Measurements from ENCODE around the gene TAP1.
"Not testable (repeated sequence)": the region's sequence is repeated elsewhere in the genome, so short reads cannot be mapped to it uniquely, and the experiment has no call there.

TAP1 gene

DNA sequence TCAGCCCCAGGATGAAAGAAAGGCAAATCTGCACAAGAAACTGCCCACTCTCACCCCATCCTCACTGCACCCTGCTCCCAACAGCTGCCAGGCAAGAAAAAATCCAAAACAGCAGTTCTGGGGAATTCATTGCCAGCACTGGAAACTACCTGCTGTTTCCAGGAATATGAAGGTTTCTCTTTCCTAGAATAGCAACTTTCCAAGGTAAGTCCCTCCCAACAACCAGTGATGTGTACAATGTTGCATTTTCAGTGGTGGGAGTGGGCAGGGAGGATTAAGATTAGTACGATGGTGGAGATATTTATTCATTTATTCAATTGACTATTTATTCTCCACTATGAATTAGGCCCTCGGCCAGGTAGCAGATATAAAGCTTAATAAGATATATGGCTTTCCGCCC is 26.5 kb downstream of the TAP1 start:
- H3K9me3 ChIP-seq (ENCODE audit: control insufficient read depth, insufficient read depth, low read length), result no peaks in the 10 kb centered on the region
- no peaks in the 10 kb centered on the region for H3K27me3 ChIP-seq (ENCODE audit: control insufficient read depth, insufficient read depth, low read length)
- no peak overlapping the region for H3K27ac ChIP-seq (ENCODE audit: low read length)
- no peaks in the 10 kb centered on the region for H3K4me1 ChIP-seq (ENCODE audit: control insufficient read depth, insufficient read depth, low read length)
- no peak overlapping the region for H3K4me3 ChIP-seq (ENCODE audit: low read length)
- peaks cover 4% of the 10 kb centered on the region; the same call in 1 of the 2 replicates for H3K36me3 ChIP-seq (ENCODE audit: control insufficient read depth, insufficient read depth, low read length)
- no CpG with 5 or more reads among the region's 3 CpGs for WGBS (ENCODE audit: insufficient coverage, insufficient read length)
- DNase-seq (ENCODE audit: low read depth, low spot score), result no peak

DNA sequence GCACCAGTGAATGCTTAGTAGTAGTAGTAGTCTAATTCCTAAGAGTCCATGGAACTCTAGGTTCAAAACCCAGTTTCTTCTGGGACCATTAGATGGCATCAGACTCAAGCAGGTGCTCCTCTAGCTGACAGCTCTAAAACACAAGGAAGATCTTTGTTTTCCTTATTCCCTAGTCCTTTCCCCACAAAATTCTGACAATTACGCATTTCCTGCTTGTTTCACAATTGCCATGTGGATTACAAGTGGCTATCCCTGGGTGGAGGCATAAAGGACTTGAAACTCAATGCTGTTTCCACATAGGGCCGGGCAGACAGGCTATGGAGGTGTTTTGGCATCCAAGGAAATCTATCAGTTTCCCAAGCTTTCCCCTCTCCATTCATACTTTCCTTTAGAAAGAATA is 27.5 kb downstream of the TAP1 start:
- no peak for DNase-seq (ENCODE audit: low read depth, low spot score)
- Histone ChIP-seq H3K4me1 (ENCODE audit: control insufficient read depth, insufficient read depth, low read length) (no peaks in the 10 kb centered on the region), H3K4me3 (ENCODE audit: low read length) (no peak overlapping the region), H3K36me3 (ENCODE audit: control insufficient read depth, insufficient read depth, low read length) (peaks cover 4% of the 10 kb centered on the region; the same call in 1 of the 2 replicates), H3K9me3 (ENCODE audit: control insufficient read depth, insufficient read depth, low read length) (no peaks in the 10 kb centered on the region), H3K27ac (ENCODE audit: low read length) (no peak overlapping the region), H3K27me3 (ENCODE audit: control insufficient read depth, insufficient read depth, low read length) (no peaks in the 10 kb centered on the region)
- WGBS (ENCODE audit: insufficient coverage, insufficient read length), result no CpG with 5 or more reads among the region's 2 CpGs

DNA sequence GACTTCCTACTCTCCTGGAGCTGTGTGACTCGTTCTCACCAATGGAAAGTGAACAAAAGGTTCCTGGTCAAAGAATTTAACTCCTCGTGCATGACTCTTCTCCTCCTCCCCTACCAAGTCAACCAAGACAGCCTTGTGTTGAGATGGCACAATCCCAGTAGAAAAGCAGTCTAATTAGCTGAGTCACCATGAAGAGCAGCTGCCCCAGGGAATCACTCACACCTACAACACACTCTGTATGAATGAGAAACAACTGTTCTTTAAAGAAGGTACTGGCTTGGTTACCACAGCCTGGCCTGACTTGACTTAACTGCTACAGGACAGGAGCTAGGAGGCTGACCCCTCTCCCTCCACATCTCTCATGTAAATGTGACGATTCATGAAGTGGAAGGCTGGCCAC is 33.8 kb downstream of the TAP1 start:
- no peaks in the 10 kb centered on the region for H3K27me3 ChIP-seq (ENCODE audit: control insufficient read depth, insufficient read depth, low read length)
- H3K4me1 ChIP-seq (ENCODE audit: control insufficient read depth, insufficient read depth, low read length), result no peaks in the 10 kb centered on the region
- DNase-seq (ENCODE audit: low read depth, low spot score), result no peak
- no peak overlapping the region for H3K27ac ChIP-seq (ENCODE audit: low read length)
- H3K4me3 ChIP-seq (ENCODE audit: low read length), result no peak overlapping the region
- H3K36me3 ChIP-seq (ENCODE audit: control insufficient read depth, insufficient read depth, low read length), result no peaks in the 10 kb centered on the region
- WGBS (ENCODE audit: insufficient coverage, insufficient read length), result no CpG with 5 or more reads among the region's 3 CpGs
- H3K9me3 ChIP-seq (ENCODE audit: control insufficient read depth, insufficient read depth, low read length), result no peaks in the 10 kb centered on the region

DNA sequence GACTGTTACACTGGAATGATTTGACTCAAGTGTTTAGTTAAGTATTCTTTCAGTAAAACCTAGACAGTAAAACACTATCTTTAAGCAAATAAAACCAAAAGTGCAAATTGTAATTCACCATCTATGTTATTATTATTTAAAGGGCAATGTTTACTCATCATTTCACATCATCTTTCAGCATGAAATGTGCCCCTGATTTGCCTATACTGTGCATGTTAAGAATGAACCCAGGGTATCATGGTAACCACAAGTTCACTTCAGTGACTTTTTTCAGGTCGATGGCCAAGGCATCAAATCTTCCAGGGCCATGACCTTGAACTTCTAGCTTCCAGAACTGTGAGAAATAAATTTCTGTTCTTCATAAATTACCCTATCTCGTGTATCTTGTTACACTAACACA is 34.6 kb downstream of the TAP1 start:
- no peaks in the 10 kb centered on the region for H3K4me1 ChIP-seq (ENCODE audit: control insufficient read depth, insufficient read depth, low read length)
- no peak overlapping the region for H3K4me3 ChIP-seq (ENCODE audit: low read length)
- H3K27ac ChIP-seq (ENCODE audit: low read length), result no peak overlapping the region
- no peak for DNase-seq (ENCODE audit: low read depth, low spot score)
- WGBS (ENCODE audit: insufficient coverage, insufficient read length), result no CpG with 5 or more reads among the region's 2 CpGs
- no peaks in the 10 kb centered on the region for H3K27me3 ChIP-seq (ENCODE audit: control insufficient read depth, insufficient read depth, low read length)
- no peaks in the 10 kb centered on the region for H3K36me3 ChIP-seq (ENCODE audit: control insufficient read depth, insufficient read depth, low read length)
- H3K9me3 ChIP-seq (ENCODE audit: control insufficient read depth, insufficient read depth, low read length), result no peaks in the 10 kb centered on the region

DNA sequence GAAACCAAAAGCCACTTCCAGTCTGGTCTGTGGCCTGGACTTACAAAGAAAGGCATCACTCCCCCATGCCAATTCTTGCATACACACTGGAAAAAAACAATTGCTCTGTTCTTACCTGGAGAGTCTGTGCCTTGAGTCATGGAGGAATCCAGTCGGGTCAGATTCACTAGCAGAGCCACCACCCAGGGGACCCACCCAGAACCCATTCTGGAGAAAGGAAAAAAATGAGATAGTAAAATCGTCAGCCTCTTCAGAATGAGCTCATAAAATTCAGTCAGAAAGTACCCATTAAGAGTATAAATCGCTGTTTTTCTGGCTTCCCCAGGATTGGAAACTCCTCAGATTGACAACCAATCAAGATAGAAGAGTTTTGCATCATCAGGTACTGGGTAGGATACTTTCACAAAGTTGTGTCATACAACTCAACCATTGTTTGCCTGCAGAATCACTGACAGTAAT is 36.7 kb downstream of the TAP1 start, which contains the start of gene HLA-DOB:
HLA-DOB (minus strand) TSS at position 257 of the 459 bp plus-strand sequence; CDS start at position 206, 51 bp downstream.
- no peaks in the 10 kb centered on the region for H3K27me3 ChIP-seq (ENCODE audit: control insufficient read depth, insufficient read depth, low read length)
- no peak for DNase-seq (ENCODE audit: low read depth, low spot score)
- H3K4me1 ChIP-seq (ENCODE audit: control insufficient read depth, insufficient read depth, low read length), result no peaks in the 10 kb centered on the region
- WGBS (ENCODE audit: insufficient coverage, insufficient read length), result no CpG with 5 or more reads among the region's 3 CpGs
- H3K4me3 ChIP-seq (ENCODE audit: low read length), result no peak within 1 kb of the TSS
- H3K27ac ChIP-seq (ENCODE audit: low read length), result no peak within 1 kb of the TSS
- no peaks in the 10 kb centered on the region for H3K36me3 ChIP-seq (ENCODE audit: control insufficient read depth, insufficient read depth, low read length)
- H3K9me3 ChIP-seq (ENCODE audit: control insufficient read depth, insufficient read depth, low read length), result no peaks in the 10 kb centered on the region

DNA sequence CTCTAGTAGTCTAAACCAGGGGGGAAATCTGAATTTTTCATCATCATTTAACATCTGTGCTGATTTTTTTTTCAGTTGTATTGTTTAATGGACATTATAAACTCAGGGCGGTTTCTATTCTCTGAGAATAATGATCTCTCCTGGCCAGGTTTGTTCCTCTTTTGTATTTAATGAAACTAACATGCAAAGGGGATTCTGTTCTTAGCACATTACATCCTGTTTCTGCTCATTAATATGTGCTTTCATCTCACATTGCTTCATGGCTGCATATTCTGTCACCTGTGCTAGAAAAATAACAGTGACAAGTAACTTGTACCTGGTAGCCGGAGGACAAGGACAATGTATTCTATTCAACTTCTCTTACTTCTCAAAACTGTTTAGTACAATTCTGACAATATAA is 37.5 kb downstream of the TAP1 start:
- no CpG with 5 or more reads among the region's 2 CpGs for WGBS (ENCODE audit: insufficient coverage, insufficient read length)
- no peak overlapping the region for H3K27ac ChIP-seq (ENCODE audit: low read length)
- no peaks in the 10 kb centered on the region for H3K9me3 ChIP-seq (ENCODE audit: control insufficient read depth, insufficient read depth, low read length)
- H3K4me1 ChIP-seq (ENCODE audit: control insufficient read depth, insufficient read depth, low read length), result no peaks in the 10 kb centered on the region
- H3K36me3 ChIP-seq (ENCODE audit: control insufficient read depth, insufficient read depth, low read length), result no peaks in the 10 kb centered on the region
- no peak for DNase-seq (ENCODE audit: low read depth, low spot score)
- H3K4me3 ChIP-seq (ENCODE audit: low read length), result no peak overlapping the region
- no peaks in the 10 kb centered on the region for H3K27me3 ChIP-seq (ENCODE audit: control insufficient read depth, insufficient read depth, low read length)

DNA sequence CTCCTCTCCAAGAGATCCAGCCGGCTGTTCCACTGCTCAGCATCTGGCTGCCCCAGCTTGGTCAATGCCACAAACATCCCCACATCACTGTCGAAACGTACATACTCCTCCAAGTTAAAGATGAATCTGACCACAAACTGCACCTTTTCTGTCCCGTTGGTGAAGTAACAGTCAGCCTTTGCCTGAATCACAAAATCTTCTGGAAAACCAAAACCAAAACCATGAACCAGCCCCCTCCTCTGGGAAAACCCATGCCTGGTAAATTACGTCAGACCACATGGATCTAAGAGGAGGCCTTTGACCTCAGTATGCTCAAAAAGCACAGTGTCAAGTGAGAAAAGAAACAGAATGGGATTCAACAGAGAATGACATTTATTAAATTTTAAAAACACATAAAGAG is 38.4 kb downstream of the TAP1 start:
- DNase-seq (ENCODE audit: low read depth, low spot score), result no peak
- Histone ChIP-seq H3K27ac (ENCODE audit: low read length) (no peak overlapping the region), H3K27me3 (ENCODE audit: control insufficient read depth, insufficient read depth, low read length) (no peaks in the 10 kb centered on the region), H3K4me1 (ENCODE audit: control insufficient read depth, insufficient read depth, low read length) (no peaks in the 10 kb centered on the region), H3K9me3 (ENCODE audit: control insufficient read depth, insufficient read depth, low read length) (no peaks in the 10 kb centered on the region), H3K36me3 (ENCODE audit: control insufficient read depth, insufficient read depth, low read length) (no peaks in the 10 kb centered on the region), H3K4me3 (ENCODE audit: low read length) (no peak overlapping the region)
- WGBS (ENCODE audit: insufficient coverage, insufficient read length), result no CpG with 5 or more reads among the region's 5 CpGs

DNA sequence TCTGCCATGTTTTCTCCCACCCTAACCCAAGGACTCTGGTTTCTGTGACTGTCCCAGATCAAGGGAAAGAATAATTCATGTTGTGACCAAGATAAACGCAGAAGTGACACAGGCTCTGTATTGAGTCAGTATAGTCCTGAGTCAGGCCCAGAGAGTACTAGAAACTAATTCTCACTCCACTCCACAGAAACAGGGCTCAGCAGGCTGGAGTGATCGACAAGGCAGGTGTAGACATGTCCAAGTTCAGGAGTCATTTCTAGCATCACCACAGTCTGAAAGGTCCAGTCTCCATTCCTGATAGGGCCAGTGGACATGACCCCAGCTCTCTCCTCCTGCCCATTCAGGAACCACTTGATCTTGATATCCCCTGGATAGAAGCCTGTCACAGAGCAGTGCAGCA is 39.4 kb downstream of the TAP1 start:
- H3K4me3 ChIP-seq (ENCODE audit: low read length), result no peak overlapping the region
- WGBS (ENCODE audit: insufficient coverage, insufficient read length), result no CpG with 5 or more reads among the region's 2 CpGs

DNA sequence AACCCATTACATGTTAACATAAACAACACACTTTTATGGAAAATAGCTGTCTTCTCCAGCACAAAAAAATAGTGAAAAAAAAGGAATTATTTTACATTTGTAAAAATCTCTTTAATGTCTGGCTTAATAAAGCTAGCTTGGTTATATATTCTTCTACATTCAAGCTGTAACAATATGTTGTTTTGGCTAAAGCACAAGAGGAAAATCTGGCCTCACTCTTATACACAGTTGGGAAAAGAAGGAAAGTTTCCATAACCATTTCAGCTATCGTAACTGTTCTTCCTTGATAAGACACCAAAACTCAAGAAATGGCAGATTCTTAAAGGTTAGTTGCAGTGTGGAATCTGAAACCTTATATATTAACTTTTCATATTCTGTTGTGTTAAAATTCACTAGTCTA is 44.3 kb downstream of the TAP1 start:
- Histone ChIP-seq H3K4me3 (ENCODE audit: low read length) (no peak overlapping the region), H3K36me3 (ENCODE audit: control insufficient read depth, insufficient read depth, low read length) (no peaks in the 10 kb centered on the region), H3K9me3 (ENCODE audit: control insufficient read depth, insufficient read depth, low read length) (no peaks in the 10 kb centered on the region), H3K4me1 (ENCODE audit: control insufficient read depth, insufficient read depth, low read length) (peaks cover 3% of the 10 kb centered on the region; the same call in 1 of the 2 replicates), H3K27ac (ENCODE audit: low read length) (no peak overlapping the region), H3K27me3 (ENCODE audit: control insufficient read depth, insufficient read depth, low read length) (no peaks in the 10 kb centered on the region)
- DNase-seq (ENCODE audit: low read depth, low spot score), result no peak
- no CpG with 5 or more reads among the region's 1 CpG for WGBS (ENCODE audit: insufficient coverage, insufficient read length)

More for the DNA sequence above, 39.4 kb downstream of the TAP1 start:
- DNase-seq (ENCODE audit: low read depth, low spot score), result no peak
- no peak overlapping the region for H3K27ac ChIP-seq (ENCODE audit: low read length)
- no peaks in the 10 kb centered on the region for H3K36me3 ChIP-seq (ENCODE audit: control insufficient read depth, insufficient read depth, low read length)
- H3K9me3 ChIP-seq (ENCODE audit: control insufficient read depth, insufficient read depth, low read length), result no peaks in the 10 kb centered on the region
- H3K27me3 ChIP-seq (ENCODE audit: control insufficient read depth, insufficient read depth, low read length), result no peaks in the 10 kb centered on the region
- no peaks in the 10 kb centered on the region for H3K4me1 ChIP-seq (ENCODE audit: control insufficient read depth, insufficient read depth, low read length)

DNA sequence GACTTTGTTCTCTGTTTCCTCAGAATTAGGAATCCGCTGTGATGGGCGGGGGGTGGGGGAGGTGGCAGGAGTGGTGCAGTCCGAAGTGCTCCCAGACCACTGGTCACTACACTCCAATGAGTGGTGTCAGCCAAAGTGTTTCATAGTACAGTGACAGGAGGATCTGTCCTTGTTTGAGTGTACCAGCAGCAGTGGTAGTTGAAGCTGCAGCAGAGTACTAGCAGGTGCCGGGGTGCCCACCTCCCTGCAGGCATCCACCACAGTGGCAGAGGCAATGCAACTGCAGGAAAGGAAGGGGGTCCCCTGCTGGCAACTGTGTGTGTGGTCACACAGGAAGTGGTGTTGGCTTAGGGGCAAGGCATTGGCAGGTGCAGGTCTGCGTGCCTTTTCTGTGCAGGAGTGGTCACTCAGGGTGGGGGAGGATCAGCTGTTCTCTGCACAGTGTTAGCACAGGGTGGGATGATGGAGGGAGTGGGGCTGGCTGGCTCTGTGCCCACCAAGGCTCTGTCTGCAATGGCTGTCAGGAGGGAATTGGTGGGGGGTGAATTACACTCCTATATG is 46.4 kb downstream of the TAP1 start:
- H3K4me1 ChIP-seq (ENCODE audit: control insufficient read depth, insufficient read depth, low read length), result peaks cover 3% of the 10 kb centered on the region; the same call in 1 of the 2 replicates
- no peak overlapping the region for H3K4me3 ChIP-seq (ENCODE audit: low read length)
- H3K36me3 ChIP-seq (ENCODE audit: control insufficient read depth, insufficient read depth, low read length), result no peaks in the 10 kb centered on the region
- H3K27ac ChIP-seq (ENCODE audit: low read length), result no peak overlapping the region
- H3K9me3 ChIP-seq (ENCODE audit: control insufficient read depth, insufficient read depth, low read length), result no peaks in the 10 kb centered on the region
- no CpG with 5 or more reads among the region's 5 CpGs for WGBS (ENCODE audit: insufficient coverage, insufficient read length)
- no peaks in the 10 kb centered on the region for H3K27me3 ChIP-seq (ENCODE audit: control insufficient read depth, insufficient read depth, low read length)
- no peak for DNase-seq (ENCODE audit: low read depth, low spot score)

DNA sequence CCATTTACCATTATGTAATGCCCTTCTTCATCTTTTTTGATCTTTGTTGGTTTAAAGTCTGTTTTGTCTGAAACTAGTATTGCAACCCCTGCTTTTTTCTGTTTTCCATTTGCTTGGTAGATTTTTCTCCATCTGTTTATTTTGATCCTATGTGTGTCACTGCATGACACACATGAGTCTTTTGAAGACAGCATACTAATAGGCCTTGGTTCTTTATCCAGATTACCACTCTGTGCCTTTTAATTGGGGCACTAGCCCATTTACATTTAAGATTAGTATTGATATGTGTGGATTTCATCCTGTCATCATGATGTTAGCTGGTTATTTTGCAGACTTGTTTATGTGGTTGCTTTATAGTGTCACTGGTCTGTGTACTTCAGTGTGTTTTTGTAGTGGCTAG is 48.1 kb downstream of the TAP1 start:
- H3K4me3 ChIP-seq (ENCODE audit: low read length); H3K9me3 ChIP-seq (ENCODE audit: control insufficient read depth, insufficient read depth, low read length); H3K36me3 ChIP-seq (ENCODE audit: control insufficient read depth, insufficient read depth, low read length); H3K4me1 ChIP-seq (ENCODE audit: control insufficient read depth, insufficient read depth, low read length); DNase-seq (ENCODE audit: low read depth, low spot score); H3K27ac ChIP-seq (ENCODE audit: low read length); H3K27me3 ChIP-seq (ENCODE audit: control insufficient read depth, insufficient read depth, low read length): not testable (repeated sequence)
